Fibroblast of the conjunctiva (primary cell): ENCODE data around the gene ZAP70.

Source experiments
- DNase-seq: peaks from one replicate; pipeline ENCODE4 v3.0.0-alpha.2; 2010; ENCODE audit warnings: low read depth

Gene ZAP70

GRCh38 chr2:97788986-97789644 is 75.7 kb downstream of the ZAP70 start:
- DNase-seq: no peak
